Suppressor macrophage (primary cell): Measurements from ENCODE around the gene ATP1A2.

Experiments
- DNase-seq, 4 experiments: peaks; one replicate each; pipeline ENCODE4 v3.0.0-alpha.2; 2020 to 2022

The ATP1A2 gene

GRCh38 chr1:160085686-160086455, 29.7 kb upstream of the ATP1A2 start:
- peak; percentile 86 to 94 (median 92) for DNase-seq

GRCh38 chr1:160086456-160086892, 29.1 kb upstream of the ATP1A2 start:
- DNase-seq: no peak

- no peak for DNase-seq
These were observed 28.4 kb upstream of the ATP1A2 start for GRCh38 chr1:160087118-160087662.

GRCh38 chr1:160089883-160090282, 25.7 kb upstream of the ATP1A2 start:
- no peak for DNase-seq

- DNase-seq: no peak
These were observed 24.8 kb upstream of the ATP1A2 start for GRCh38 chr1:160090760-160091159.

- no peak for DNase-seq
These were observed 23.8 kb upstream of the ATP1A2 start for GRCh38 chr1:160091666-160092223.

- no peak for DNase-seq
These were observed 23.0 kb upstream of the ATP1A2 start for GRCh38 chr1:160092366-160093068.

- DNase-seq: no peak
These were observed 22.5 kb upstream of the ATP1A2 start for GRCh38 chr1:160093069-160093395.

- DNase-seq: no peak
These were observed 21.8 kb upstream of the ATP1A2 start for GRCh38 chr1:160093624-160094290.

- DNase-seq: no peak
These were observed 21.3 kb upstream of the ATP1A2 start for GRCh38 chr1:160094291-160094625.

GRCh38 chr1:160094806-160095205, 20.8 kb upstream of the ATP1A2 start:
- DNase-seq: no peak

GRCh38 chr1:160095382-160096105, 20.0 kb upstream of the ATP1A2 start:
- DNase-seq: no peak

- DNase-seq: peak in 3 of 4 experiments; percentile 33 to 52 (median 42)
These were observed 19.1 kb upstream of the ATP1A2 start for GRCh38 chr1:160096274-160097116.

- DNase-seq: peak in 3 of 4 experiments; percentile 37 to 60 (median 52)
These were observed 18.2 kb upstream of the ATP1A2 start for GRCh38 chr1:160097151-160097910.

GRCh38 chr1:160097911-160098851, 17.4 kb upstream of the ATP1A2 start, which contains the start of gene IGSF8:
Gene IGSF8, minus strand, starts transcription at chr1:160098619. Its CDS starts 147 bp downstream, at chr1:160098472.
- peak; percentile 76 to 93 (median 88) for DNase-seq

GRCh38 chr1:160098852-160099561, 16.6 kb upstream of the ATP1A2 start:
- DNase-seq: peak; percentile 94 to 98 (median 97)

- DNase-seq: no peak
These were observed 15.7 kb upstream of the ATP1A2 start for GRCh38 chr1:160099716-160100375.
